Skin epidermis (tissue), 12 donors: ENCODE results near the gene TSACC.
"Not testable (repeated sequence)": the region's sequence is repeated elsewhere in the genome, so short reads cannot be mapped to it uniquely, and the experiment has no call there.

Experiments used
- H3K27ac ChIP-seq, 21 experiments: fragments of 200-600 bp; sonication (generic) in 11 of 21; one replicate each; pipeline ENCODE4 v1.5.0; 2020; ENCODE audit warnings: mild to moderate bottlenecking in 3 of 21, inconsistent platforms in 2 of 21, moderate library complexity in 2 of 21
- H3K4me3 ChIP-seq, 7 experiments: fragments of 200-600 bp; sonication (generic) in 2 of 7; one replicate each; pipeline ENCODE4 v1.5.0; 2020; ENCODE audit warnings: inconsistent platforms in 2 of 7, mild to moderate bottlenecking in 2 of 7, moderate library complexity in 1 of 7

Gene TSACC

GRCh38 chr1:156369685-156370286, 31.5 kb downstream of the TSACC start:
- H3K4me3 ChIP-seq: peak overlapping the region in 3 of 7 experiments; percentile 21 to 47 (median 21)
- H3K27ac ChIP-seq: not testable (repeated sequence)

DNA sequence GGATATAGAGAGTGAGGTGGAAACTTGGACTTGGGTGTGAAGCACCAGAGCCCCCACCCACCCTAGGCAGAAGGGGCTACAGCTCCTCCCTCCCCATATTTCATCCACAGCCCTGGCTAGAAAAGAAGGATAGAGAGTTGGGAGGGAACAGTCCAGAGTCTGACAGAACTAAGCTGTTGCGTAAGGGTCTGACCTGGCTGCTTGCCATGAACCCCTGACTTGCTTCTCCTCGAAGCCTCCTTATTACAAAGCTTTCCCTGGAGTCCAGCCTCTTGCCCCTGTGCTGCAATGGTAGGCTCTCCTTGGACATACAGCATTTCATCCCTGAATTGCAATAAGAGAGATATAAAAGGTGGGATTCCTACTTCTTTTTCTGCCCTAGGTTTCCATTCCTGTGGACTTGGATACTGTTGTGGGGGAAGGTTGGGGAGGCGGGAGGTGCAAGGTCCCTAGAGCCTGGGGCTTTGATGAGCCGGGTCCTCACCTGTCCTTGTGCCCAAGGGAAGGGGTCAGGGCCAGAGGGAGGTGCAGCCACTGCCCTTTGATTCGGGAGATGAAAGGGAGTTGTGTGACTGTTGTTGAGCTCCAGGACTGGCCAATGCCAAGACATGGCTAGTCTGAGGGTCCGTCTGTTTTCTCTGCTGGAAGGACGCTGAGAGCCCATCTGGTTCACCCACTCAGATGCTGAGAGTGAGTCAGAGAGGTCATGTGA, 33.4 kb downstream of the TSACC start:
- Histone ChIP-seq H3K27ac (no peak overlapping the region), H3K4me3 (no peak overlapping the region)

- H3K27ac ChIP-seq: no peak overlapping the region
- H3K4me3 ChIP-seq: no peak overlapping the region
Observed at GRCh38 chr1:156372265-156372586, 33.9 kb downstream of the TSACC start.

GRCh38 chr1:156372876-156373275, 34.5 kb downstream of the TSACC start:
- H3K4me3 ChIP-seq: no peak overlapping the region
- H3K27ac ChIP-seq: no peak overlapping the region

DNA sequence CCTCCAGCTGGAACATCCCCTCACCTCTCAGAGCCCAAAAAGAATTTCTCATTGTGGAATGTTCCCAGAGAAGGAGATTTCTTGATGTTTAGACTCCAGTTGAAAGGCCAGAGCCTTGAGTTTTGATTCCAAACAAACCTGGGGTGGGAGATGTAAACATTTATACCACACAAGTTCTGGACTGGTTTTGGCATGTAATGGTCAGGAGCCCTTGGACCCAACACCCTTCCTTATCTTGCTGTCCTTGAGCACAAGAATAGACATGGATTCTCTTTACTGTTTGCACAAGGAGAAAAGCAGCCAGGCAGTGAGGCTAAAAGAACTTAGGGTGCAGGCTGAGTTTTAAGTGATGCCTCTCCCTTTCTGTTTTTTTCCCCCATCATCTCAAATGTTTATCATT, 35.2 kb downstream of the TSACC start:
- H3K4me3 ChIP-seq: no peak overlapping the region
- no peak overlapping the region for H3K27ac ChIP-seq

GRCh38 chr1:156376146-156376545, 37.8 kb downstream of the TSACC start:
- H3K27ac ChIP-seq: no peak overlapping the region

GRCh38 chr1:156376958-156377919, 38.9 kb downstream of the TSACC start:
- Histone ChIP-seq H3K4me3 (no peak overlapping the region), H3K27ac (no peak overlapping the region)

More at GRCh38 chr1:156376146-156376545, 37.8 kb downstream of the TSACC start:
- H3K4me3 ChIP-seq: no peak overlapping the region

DNA sequence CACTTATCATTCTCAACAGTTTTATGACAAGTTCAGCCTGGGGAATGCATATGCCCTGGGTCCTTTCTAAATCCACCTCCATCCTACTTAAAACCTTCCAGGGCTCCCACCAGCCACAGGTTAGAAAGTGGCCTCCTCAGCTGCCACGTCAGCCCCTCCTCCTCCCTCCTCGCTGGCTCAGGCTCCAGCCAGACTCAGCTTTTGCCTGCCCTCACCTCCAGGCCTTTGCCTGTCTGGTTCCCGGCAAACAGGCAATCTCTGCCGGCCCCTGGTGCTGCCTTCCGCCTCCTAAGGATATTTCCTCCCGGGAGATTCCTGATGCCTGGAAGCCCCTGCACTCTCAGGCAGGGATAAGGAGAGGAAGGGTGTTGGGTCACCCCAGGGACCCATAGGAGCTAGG, 40.2 kb downstream of the TSACC start:
- Histone ChIP-seq H3K4me3 (no peak overlapping the region), H3K27ac (no peak overlapping the region)

DNA sequence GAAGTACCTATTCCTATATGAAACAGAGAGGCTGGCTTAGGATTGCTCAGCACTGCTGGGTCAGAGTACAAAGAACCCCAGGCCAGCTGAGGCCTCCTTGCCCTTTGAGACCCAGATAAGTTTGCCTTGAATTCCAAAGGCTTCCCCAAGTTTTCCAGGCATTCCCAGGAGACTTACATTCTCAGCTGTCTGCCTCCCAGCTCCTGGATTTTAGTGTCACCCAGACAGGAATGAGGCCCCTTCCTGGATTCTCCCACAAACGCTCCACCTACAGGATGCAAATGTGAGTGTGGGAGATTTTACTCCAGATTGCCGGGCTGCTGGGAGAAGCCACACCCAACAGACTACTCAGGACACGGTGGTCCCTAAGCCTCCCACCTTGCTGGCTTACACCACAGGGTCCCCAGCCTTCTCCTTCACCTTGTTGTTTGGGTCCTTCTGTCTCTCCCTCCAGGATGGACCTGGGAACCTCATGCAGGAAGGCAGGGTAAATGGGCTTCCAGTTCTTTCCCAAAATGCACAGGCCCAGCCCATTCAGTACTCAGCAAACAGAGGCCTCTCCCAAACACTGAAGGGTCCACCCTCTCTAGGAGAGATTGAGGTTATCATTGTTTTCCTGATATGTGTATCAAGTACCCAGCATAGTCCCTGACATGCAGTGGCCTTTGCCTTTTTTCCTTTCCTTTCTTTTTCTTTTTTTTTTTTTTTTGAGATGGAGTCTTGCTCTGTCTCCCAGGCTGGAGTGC, 41.3 kb downstream of the TSACC start:
- no peak overlapping the region for H3K27ac ChIP-seq

GRCh38 chr1:156382561-156382960, 44.2 kb downstream of the TSACC start:
- H3K4me3 ChIP-seq: no peak overlapping the region
- no peak overlapping the region for H3K27ac ChIP-seq

More for the DNA sequence above, 41.3 kb downstream of the TSACC start:
- no peak overlapping the region for H3K4me3 ChIP-seq

DNA sequence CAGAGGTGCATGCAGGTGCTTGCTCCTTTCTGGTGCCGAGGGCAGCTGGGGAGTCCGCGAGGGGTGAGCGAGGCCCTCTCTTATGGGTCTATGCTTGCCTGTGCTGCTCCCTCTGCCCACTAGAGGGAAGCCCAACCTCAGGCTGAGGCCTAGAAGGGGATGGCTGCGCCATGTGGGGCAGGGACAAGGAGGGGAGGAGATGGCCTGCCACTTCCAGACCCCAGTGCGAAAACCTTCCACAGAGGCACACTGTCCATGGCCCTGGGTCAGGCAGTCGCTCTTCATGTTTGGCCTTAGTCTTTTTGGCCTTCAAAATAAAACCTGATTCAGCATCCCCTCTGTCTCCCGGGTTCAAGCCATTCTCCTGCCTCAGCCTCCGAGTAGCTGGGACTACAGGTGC, 44.7 kb downstream of the TSACC start:
- no peak overlapping the region for H3K27ac ChIP-seq
- no peak overlapping the region for H3K4me3 ChIP-seq

DNA sequence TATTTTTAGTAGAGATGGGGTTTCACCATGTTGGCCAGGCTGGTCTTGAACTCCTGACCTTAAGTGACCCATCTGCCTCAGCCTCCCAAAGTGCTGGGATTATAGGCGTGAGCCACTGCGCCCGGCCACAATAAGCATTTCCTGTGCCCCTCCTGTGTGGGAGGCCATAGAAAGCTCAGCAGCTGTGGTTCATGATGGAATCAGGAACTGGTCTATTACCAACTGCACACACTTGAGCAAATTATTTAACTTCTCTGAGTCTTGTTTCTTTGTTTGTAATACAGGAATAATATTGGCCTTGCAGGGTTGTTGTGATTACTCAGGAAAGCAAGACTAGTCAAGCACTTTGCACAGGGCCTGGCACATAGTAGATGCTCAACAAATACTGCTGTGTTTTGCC, 45.7 kb downstream of the TSACC start:
- H3K4me3 ChIP-seq: no peak overlapping the region
- H3K27ac ChIP-seq: no peak overlapping the region

DNA sequence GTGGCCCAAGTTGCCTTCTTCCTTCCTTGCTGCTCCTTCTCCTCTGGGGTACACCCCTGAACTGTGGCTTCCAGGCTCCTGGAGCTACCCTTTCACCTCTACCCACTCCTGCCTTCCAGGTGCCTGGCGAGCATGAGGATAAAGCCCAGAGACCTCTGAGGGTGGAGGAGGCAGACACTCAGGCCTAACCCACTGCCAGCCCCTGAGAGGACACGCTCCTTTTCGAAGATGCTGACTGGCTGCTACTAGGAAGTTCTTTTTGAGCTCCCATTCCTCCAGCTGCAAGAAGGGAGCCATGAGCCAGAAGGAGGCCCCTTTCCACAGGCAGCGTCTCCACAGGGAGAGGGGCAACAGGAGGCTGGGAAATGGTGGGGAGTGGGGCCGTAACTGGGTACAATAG, 46.3 kb downstream of the TSACC start:
- no peak overlapping the region for H3K27ac ChIP-seq
- H3K4me3 ChIP-seq: no peak overlapping the region

DNA sequence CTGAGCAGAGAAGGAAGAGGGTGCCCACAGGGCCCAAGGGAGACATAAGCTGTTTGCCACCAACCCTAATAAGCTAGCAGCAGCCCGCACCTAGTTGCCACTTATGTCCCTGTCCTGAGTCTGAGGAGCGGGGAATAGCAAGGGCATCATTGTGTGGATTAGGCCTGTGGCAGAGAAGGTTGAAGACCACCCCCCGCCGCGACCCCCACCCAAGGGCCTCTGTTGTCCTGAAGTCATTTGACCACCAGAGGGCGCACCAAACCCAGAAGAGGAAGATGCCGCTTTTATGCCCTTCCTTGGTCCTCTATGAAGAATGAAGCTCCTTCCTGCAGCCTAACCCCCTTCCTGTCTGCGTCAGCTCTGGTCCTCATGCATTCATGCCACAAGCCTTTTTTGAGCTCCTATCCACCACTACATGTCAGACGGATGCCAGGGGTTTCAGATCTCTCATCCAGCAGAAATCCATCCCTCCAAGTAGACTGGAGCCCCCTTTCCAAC, 47.3 kb downstream of the TSACC start:
- no peak overlapping the region for H3K27ac ChIP-seq
- H3K4me3 ChIP-seq: no peak overlapping the region

DNA sequence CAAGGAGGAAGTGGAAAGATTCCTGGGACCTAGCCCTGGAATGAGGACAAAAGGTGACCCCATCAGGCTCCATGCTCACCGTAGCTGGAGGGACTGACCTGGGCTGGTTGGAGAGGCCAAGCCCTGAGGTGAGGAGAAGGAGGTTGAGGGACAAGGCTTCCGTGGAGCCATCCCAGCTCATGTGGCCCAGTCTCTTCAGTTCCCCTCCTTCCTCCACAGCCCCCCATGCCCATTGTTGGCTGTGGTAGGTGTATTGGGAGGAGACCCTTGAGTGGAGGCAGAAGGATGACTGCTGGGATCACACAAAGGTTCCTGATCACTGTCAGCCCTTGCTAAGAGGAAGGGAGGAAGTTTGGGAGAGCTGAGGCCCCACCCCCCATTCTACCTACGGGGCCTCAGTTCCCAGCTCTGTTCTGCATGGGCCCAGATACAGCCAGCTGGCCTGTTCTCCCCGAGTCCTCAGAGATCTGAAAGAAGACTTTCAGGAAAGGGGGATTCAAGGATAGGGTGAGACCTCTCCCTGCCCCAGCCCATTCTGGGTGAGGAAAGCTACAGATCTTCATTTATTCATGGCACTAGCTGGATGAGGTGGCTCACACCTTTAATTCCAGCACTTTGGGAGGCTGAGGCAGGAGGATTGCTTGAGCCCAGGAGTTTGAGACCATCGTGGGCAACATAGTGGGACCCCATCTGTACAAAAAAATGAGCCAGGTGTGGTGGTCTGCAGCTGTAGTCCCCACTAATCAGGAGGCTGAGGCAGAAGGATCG, 48.0 kb downstream of the TSACC start:
- Histone ChIP-seq H3K4me3 (no peak overlapping the region), H3K27ac (no peak overlapping the region)

GRCh38 chr1:156386949-156387869, 48.9 kb downstream of the TSACC start:
- no peak overlapping the region for H3K27ac ChIP-seq

DNA sequence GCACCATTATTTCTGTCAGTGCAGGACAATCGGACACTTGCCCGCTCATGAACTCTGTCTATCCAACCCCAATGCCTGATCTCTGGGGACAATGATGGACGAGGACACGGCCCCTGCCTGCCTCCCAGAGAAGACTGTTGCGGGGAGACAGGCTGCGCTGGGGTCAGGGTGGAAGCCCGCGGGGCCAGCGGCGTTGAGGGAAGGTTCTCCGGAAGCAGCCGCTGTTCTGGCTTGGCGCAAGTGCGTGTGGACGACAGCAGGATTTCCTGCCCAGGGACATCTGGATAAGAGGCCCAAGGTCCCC, 49.5 kb downstream of the TSACC start:
- no peak overlapping the region for H3K4me3 ChIP-seq
- H3K27ac ChIP-seq: peak overlapping the region in 1 of 21 experiments; percentile 25

More at GRCh38 chr1:156386949-156387869, 48.9 kb downstream of the TSACC start:
- no peak overlapping the region for H3K4me3 ChIP-seq
